ENCODE measurements around the gene SUMO2.
"Not testable (repeated sequence)": the region's sequence is repeated elsewhere in the genome, so short reads cannot be mapped to it uniquely, and the experiment has no call there.

Gene SUMO2

DNA sequence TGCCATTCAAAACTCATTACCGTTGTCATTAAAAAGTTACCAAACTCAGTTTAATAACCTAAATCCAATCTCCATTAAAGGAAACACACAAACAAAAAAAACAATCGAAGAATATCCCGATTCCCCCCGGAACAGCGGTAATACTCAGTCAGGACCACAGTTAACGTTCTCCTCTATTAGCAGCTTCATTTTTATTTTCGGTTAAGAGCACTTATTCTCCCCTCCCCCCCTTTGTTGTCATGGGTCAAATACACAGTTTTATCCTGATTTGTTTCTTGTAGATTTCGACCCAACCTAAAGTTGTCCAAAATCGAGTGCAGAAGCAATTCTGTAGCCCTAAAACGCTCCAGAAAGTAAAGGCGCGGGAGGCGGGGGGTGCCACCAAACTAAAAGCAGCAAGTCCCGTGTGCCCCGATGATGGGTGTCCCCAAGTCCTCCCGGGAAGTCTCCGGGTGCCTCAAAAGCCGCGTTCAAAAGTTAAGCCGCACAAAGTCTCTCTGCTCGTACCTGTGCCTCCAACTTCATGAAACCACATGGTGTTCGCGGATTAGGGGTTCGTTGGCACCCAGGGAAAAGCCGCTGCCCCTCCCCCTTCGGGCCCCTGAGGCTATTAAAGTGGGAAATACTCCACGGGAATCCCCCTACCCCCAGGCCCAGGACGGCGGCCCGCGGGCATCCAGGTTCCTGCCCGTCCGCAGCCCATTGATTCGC, 996 bp downstream of the SUMO2 start:
- DNase-seq = peak; percentile 28

DNA sequence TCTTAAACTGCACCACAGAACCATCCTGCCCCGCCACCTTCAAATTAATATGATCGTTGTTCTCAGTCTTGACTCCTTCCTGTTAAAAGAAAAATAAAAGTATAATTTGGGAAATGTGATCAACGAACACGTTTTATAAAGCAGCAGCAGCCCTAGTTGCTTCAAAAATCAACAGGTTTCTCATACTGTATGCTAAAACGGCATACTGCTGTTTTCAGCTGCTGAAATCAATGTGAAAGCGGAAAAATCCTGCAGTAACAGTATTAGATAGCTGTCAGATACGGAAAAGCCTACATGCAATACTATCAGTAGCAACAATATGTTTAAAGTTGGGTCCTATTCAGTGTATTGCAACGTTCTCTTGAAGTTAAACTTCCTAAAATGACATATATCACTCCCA, 1.6 kb downstream of the SUMO2 start:
- no peak for DNase-seq

GRCh38 chr17:75178453-75178852, 4.3 kb downstream of the SUMO2 start:
- no peak for DNase-seq

DNA sequence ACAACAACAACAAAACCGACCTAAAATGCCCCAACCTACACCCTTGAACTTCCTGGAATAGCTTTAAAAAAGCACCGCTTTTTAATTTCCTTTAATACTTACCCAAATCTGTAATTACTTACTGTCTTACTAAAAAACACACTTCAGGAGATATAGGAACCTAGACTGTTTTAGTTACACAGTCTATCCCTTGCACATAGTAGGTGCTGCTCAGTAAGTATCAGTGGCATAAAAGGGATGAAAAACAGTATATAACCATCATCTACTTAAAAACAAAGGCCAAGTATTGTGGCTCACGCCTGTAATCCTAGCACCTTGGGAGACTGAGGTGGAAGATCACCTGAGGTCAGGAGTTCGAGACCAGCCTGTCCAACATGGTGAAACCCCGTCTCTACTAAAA, 6.1 kb downstream of the SUMO2 start:
- no peak for DNase-seq

DNA sequence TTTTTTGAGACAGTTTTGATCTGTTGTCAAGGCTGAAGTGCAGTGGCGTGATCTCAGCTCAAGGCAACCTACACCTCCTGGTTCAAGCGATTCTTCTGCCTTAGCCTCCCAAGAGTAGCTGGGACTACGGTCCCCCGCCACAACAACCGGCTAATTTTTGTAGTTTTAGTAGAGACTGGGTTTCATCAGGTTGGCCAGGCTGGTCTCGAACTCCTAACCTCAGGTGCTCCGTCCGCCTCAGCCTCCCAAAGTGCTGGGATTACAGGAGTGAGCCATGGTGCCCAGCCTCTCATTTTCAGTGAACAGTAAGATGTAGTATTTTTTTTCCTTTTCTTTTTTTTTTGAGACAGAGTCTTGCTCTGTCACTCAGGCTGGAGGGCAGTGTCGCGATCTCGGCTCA, 7.8 kb downstream of the SUMO2 start:
- DNase-seq = no peak

- no peak for DNase-seq
Measured at GRCh38 chr17:75173526-75173925, 9.2 kb downstream of the SUMO2 start.

- DNase-seq = no peak
Measured at GRCh38 chr17:75168998-75169397, 13.8 kb downstream of the SUMO2 start.

- DNase-seq = not testable (repeated sequence)
Measured at GRCh38 chr17:75164606-75165005, 18.2 kb downstream of the SUMO2 start.

- DNase-seq = no peak
Measured at GRCh38 chr17:75163074-75163473, 19.7 kb downstream of the SUMO2 start.

DNA sequence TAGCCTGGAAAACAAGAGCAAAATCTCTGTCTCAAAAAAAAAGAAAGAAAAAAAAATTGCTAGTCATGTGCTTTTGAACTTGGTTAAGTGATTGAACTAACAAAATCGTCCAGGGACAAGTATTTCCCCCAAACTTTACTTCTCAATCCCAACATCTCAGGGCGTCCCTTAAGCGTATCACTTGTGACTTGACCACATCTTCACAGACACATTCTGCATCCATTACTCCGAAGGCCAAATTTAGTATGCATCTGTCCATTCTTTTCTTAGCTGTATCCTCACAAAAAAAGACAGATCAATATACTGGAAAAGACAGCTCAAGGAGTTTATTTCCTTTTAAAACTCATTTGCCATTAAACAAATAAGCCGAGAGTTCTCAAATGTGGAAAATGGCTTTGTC, 22.5 kb downstream of the SUMO2 start:
- no peak for DNase-seq

DNA sequence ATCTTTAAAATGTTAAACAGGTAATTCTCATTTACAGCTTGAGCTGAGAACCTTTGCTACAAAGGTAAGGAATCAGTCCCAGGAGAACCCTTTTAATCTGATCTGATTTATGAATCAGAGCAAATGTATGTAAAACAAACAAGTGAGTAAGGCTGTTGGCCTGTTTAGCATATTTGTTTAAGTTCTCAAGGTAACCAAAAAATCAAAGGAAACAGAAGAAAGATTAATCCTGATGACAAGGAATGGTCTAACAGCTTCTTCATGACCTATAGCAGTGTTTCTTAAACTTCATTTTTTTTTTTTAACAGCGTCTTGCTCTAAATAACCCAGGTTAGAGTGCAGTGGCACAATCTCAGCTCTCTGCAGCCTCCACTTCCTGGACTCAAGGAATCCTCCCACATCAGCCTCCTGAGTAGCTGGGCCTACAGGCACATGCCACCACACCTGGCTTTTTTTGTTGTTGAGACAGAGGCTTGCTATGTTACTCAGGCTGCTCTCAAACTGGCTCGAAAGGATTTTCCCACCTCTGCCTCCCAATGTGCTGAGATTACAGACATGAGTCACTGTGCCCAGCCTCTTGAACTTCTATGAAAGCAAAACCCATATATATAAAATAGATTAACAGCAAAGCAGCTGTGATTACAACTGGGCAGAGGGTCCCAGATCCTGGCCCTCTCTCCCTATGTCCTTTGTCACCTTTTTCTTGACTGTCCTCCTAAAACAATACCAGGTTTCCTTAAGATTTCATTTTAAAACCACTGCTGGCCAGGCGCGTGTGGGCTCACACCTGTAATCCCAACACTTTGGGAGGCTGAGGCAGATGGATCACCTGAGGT, 23.3 kb downstream of the SUMO2 start:
- no peak for DNase-seq

- DNase-seq = not testable (repeated sequence)
Measured at GRCh38 chr17:75158480-75158879, 24.3 kb downstream of the SUMO2 start.

GRCh38 chr17:75155191-75155601, 27.6 kb downstream of the SUMO2 start:
- DNase-seq = no peak

DNA sequence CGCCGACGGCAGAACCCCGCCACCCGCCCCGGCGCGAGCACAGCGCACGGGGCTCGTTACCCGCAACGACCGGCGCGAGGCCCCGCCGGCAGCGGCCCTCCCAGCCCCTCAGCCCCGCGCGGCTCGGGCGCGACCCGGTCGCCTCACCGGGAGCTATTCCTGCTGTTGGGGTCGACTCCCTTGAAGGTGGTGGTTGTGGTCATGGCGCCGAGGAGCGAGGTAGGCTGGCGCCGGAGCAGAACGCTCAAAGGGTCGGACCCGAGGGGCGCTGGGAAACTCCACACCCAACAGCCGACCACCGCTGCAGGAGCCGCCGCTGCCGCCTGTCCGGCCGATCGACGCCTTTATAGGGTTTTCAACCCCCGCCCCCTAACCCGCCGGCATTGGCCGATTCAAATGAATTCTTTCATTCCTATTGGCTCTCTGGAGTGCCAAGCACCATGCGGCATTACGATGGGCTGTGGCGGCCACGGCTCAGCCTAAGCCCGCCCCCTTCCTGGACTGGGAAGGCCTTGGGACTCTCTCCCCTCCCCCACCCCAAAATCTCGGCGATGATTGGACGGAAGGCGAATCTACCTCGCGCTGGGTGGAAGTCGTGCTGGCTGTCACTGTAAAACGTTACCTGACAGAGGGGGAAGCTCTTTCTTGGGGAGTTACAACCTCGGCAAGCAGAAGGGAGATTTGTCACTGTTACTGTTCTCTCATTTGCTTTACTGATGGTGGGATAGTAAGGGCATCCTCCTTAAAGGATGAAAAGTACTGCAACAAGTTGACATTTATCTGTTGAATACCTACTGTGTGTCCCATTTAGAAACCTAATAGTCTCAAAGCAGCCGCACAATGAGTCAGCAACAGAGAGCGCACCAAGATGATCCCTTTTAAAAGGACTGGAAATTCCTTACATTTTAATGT, 28.3 kb downstream of the SUMO2 start, which contains the start of gene JPT1:
Gene JPT1 (minus strand): TSS at position 318 of the 912 bp plus-strand sequence. CDS start 115 bp downstream, at position 203.
- peak; percentile 98 for DNase-seq

DNA sequence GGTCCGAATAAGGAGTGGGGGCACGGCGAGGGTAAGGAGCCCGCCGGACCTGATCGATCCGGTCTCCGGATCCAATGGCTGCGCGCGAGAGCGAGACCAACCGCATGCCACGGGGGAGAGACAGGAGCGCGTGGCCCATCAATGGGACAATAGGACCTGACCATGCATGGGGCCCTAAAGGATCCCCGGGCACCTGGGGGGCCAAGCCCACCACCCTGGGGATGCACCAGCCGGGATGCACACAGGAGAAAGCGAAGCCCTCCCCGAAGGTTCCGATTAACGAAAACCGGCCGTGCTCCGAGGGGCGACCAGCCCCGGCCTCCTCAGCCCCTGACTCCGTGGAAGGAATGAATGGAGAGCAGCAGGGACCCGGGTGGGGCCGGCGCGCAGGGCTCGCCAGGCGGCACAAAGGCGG, 29.0 kb downstream of the SUMO2 start:
- DNase-seq = no peak

- no peak for DNase-seq
Measured at GRCh38 chr17:75152922-75153779, 29.6 kb downstream of the SUMO2 start.

DNA sequence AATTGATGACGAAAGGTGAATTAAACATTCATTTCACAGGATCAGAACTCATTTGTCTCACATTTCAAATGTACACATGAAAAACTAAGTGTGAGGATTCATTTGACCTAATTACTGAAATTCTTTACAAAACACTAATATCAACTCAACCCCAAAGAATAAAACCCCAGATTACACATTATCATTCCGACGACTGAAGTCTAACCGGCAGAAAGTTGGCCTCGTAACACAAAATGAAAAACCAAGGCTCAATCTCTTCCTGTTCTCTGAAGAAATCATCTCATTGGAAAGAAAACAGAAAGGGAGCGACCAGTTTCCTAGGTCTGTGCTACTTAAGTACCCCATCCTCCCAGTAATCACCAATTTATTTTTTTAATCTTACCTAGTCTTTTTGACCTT, 30.2 kb downstream of the SUMO2 start:
- DNase-seq = no peak

- DNase-seq = no peak
Measured at GRCh38 chr17:75151930-75152329, 30.8 kb downstream of the SUMO2 start.

- no peak for DNase-seq
Measured at GRCh38 chr17:75147878-75148546, 34.7 kb downstream of the SUMO2 start.

- DNase-seq = no peak
Measured at GRCh38 chr17:75146592-75146991, 36.2 kb downstream of the SUMO2 start.

- no peak for DNase-seq
Measured at GRCh38 chr17:75144816-75145512, 37.8 kb downstream of the SUMO2 start.

Data from activated gamma-delta T cell treated with Interleukin-2 at 50 U/mL for 16 hours (primary cell).